Ishikawa (cell line): ENCODE data around the gene KIF26B.

Experiments used
- CEBPB ChIP-seq: IDR thresholded peaks from 2 replicates; pipeline ENCODE4 v1.6.1; 2012
- CREB1 ChIP-seq: IDR thresholded peaks from 2 replicates; pipeline ENCODE4 v1.6.1; 2012; ENCODE audit warnings: low read depth
- EGR1 ChIP-seq: IDR thresholded peaks from 2 replicates; pipeline ENCODE4 v1.6.1; 2012
- EP300 ChIP-seq: IDR thresholded peaks from 2 replicates; pipeline ENCODE4 v1.6.1; 2012; ENCODE audit warnings: borderline replicate concordance
- FOXM1 ChIP-seq: IDR thresholded peaks from 2 replicates; pipeline ENCODE4 v1.6.1; 2012; ENCODE audit warnings: low read depth, borderline replicate concordance
- NFIC ChIP-seq: IDR thresholded peaks from 2 replicates; pipeline ENCODE4 v1.6.1; 2012
- RAD21 ChIP-seq: IDR thresholded peaks from 2 replicates; pipeline ENCODE4 v1.6.1; 2012; ENCODE audit warnings: low read depth
- TAF1 ChIP-seq: IDR thresholded peaks from 2 replicates; pipeline ENCODE4 v1.6.1; 2012; ENCODE audit warnings: low read depth, mild to moderate bottlenecking
- TCF12 ChIP-seq: IDR thresholded peaks from 2 replicates; pipeline ENCODE4 v1.6.1; 2012; ENCODE audit warnings: low read depth
- TEAD4 ChIP-seq: IDR thresholded peaks from 2 replicates; pipeline ENCODE4 v1.6.1; 2012
- YY1 ChIP-seq: IDR thresholded peaks from 2 replicates; pipeline ENCODE4 v1.6.1; 2012; ENCODE audit warnings: low read depth
- ZBTB7A ChIP-seq: IDR thresholded peaks from 2 replicates; pipeline ENCODE4 v1.6.1; 2012; ENCODE audit warnings: low read depth
- TF ChIP-seq, protein P1 (sequence below): IDR thresholded peaks from 2 replicates; pipeline ENCODE4 v1.6.1; 2012
- TF ChIP-seq, protein P2 (sequence below): IDR thresholded peaks from 2 replicates; pipeline ENCODE4 v1.6.1; 2012
- TF ChIP-seq, protein P3 (sequence below): IDR thresholded peaks from 2 replicates; pipeline ENCODE4 v1.6.1; 2012; ENCODE audit warnings: low read depth, mild to moderate bottlenecking

Gene KIF26B

DNA sequence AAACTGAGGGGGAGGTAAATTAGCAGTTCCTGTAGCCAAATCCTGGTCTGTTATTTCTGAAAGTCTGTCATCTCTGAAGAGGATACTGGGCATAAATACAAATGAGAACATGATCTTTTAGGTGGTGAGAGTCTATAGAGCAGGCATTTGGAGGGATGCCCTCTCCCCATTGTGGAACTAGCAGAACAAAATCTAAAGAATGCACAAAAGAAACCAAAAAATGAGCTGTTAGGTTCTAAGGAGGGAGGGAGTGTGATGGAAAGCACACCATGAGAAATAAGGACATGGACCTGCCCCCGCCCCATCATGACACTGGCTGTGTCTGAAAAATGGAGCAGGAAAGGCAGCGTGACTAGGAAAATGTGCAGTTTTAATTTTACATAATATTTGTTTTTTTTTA, 262.0 kb downstream of the KIF26B start:
- no peak for TF ChIP-seq CREB1
- TF ChIP-seq NFIC, result no peak
- TF ChIP-seq, protein P1, sequence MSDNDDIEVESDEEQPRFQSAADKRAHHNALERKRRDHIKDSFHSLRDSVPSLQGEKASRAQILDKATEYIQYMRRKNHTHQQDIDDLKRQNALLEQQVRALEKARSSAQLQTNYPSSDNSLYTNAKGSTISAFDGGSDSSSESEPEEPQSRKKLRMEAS, result no peak
- TF ChIP-seq EP300, result no peak
- TF ChIP-seq TCF12, result no peak
- no peak for TF ChIP-seq TEAD4
- no peak for TF ChIP-seq ZBTB7A
- TF ChIP-seq CEBPB, result no peak
- no peak for TF ChIP-seq FOXM1
- TF ChIP-seq, protein P2, sequence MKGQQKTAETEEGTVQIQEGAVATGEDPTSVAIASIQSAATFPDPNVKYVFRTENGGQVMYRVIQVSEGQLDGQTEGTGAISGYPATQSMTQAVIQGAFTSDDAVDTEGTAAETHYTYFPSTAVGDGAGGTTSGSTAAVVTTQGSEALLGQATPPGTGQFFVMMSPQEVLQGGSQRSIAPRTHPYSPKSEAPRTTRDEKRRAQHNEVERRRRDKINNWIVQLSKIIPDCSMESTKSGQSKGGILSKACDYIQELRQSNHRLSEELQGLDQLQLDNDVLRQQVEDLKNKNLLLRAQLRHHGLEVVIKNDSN, result no peak
- TF ChIP-seq EGR1, result no peak

DNA sequence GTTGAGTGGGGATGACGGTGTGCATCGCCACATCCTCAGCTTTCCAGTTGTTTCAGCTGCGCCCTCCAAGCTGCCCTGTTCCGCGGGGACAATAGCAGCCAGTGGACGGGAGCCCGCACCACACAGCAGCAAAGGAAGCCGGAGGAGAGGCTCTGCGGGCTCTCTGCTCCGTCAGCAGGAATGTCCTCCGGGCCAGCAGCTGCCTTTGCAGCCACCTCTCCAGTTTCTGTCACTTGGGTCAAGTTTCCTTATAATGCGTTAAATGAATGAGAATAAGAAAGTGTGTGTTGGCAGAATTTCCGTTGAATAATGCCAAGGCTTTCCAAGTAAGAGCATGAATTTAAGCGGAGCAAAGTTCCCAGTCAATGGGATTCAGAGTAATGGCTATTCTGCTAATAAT, 263.3 kb downstream of the KIF26B start:
- no peak for TF ChIP-seq TCF12
- TF ChIP-seq, protein P2, result no peak
- TF ChIP-seq EP300, result no peak

DNA sequence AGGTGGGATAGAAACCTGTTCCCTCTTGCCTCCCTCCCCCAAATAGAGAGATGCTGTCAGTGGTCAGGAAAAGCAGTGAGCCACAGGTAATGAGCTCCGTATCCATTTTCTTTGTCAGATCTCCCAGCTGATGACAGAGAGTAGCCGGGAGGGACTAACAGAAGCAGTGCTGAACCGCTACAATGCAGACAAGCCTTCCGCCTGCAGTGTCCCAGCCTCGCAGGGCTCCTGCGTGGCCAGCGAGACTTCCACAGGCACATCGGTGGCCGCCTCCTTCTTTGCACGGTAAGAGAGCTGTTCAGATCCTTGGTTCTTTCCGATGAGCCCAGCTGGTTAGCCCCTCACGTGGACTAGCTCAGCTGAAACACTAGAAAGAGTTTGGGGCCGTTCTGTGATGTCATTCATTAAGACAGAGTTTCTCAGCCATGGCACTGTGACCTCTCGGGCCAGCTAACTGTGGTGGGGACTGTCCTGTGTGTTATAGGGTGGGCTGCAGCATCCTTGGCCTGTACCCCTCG, 264.7 kb downstream of the KIF26B start:
- TF ChIP-seq RAD21 (no peak), CEBPB (no peak), FOXM1 (no peak), NFIC (no peak), CREB1 (no peak), TAF1 (no peak), EP300 (no peak), YY1 (no peak), TCF12 (no peak), ZBTB7A (no peak), TEAD4 (no peak), EGR1 (no peak)
- TF ChIP-seq, protein P3, sequence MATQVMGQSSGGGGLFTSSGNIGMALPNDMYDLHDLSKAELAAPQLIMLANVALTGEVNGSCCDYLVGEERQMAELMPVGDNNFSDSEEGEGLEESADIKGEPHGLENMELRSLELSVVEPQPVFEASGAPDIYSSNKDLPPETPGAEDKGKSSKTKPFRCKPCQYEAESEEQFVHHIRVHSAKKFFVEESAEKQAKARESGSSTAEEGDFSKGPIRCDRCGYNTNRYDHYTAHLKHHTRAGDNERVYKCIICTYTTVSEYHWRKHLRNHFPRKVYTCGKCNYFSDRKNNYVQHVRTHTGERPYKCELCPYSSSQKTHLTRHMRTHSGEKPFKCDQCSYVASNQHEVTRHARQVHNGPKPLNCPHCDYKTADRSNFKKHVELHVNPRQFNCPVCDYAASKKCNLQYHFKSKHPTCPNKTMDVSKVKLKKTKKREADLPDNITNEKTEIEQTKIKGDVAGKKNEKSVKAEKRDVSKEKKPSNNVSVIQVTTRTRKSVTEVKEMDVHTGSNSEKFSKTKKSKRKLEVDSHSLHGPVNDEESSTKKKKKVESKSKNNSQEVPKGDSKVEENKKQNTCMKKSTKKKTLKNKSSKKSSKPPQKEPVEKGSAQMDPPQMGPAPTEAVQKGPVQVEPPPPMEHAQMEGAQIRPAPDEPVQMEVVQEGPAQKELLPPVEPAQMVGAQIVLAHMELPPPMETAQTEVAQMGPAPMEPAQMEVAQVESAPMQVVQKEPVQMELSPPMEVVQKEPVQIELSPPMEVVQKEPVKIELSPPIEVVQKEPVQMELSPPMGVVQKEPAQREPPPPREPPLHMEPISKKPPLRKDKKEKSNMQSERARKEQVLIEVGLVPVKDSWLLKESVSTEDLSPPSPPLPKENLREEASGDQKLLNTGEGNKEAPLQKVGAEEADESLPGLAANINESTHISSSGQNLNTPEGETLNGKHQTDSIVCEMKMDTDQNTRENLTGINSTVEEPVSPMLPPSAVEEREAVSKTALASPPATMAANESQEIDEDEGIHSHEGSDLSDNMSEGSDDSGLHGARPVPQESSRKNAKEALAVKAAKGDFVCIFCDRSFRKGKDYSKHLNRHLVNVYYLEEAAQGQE, result no peak
- TF ChIP-seq, protein P1, result no peak
- TF ChIP-seq, protein P2, result no peak

DNA sequence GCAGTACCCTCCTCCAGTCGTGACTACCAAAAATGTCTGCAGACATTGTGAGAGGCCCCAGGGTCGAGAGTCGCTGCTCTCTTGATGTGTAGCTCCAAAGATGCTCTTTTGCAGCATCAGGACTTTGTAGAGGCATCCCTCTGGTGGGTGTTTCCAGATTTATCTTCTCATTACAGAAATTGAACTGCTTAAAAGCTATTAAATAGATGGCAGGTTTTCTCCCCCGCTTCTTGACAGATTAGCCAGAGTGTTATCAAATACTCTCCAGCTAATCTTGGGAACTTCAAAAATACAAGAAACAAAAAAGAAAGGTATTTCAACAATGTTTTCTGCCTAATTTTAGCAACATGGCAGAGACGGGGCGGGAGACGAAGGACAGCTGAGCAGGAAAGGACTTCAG, 265.2 kb downstream of the KIF26B start:
- TF ChIP-seq, protein P3, result no peak
- no peak for TF ChIP-seq TAF1

DNA sequence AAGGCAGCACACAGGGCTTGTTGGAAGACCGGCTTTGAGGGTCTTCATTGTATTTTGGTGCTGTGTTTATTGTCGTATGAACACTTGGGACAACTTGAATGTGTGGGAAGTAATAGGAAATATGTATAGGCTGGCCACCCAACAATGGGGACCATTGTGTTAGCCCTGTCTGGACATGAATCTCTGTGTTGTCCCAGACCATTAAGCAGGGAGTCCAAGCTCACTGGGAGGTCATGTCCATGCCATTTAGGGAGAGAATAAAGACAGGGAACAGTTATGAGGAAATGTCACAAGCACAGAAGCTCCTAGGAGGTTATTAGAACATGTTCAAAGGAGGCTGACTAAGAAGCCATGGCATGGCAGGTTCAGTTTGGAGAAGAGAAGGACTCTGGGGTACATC, 266.1 kb downstream of the KIF26B start:
- TF ChIP-seq ZBTB7A (no peak), NFIC (no peak), EGR1 (no peak), TAF1 (no peak), RAD21 (no peak), FOXM1 (no peak), YY1 (no peak), EP300 (no peak), CREB1 (no peak), CEBPB (no peak), TEAD4 (no peak), TCF12 (no peak)
- TF ChIP-seq, protein P1, result no peak
- TF ChIP-seq, protein P2, result no peak
- TF ChIP-seq, protein P3, result no peak
